ENCODE measurements around the gene DENND2A.
"Not testable (repeated sequence)": the region's sequence is repeated elsewhere in the genome, so short reads cannot be mapped to it uniquely, and the experiment has no call there.

Gene DENND2A

DNA sequence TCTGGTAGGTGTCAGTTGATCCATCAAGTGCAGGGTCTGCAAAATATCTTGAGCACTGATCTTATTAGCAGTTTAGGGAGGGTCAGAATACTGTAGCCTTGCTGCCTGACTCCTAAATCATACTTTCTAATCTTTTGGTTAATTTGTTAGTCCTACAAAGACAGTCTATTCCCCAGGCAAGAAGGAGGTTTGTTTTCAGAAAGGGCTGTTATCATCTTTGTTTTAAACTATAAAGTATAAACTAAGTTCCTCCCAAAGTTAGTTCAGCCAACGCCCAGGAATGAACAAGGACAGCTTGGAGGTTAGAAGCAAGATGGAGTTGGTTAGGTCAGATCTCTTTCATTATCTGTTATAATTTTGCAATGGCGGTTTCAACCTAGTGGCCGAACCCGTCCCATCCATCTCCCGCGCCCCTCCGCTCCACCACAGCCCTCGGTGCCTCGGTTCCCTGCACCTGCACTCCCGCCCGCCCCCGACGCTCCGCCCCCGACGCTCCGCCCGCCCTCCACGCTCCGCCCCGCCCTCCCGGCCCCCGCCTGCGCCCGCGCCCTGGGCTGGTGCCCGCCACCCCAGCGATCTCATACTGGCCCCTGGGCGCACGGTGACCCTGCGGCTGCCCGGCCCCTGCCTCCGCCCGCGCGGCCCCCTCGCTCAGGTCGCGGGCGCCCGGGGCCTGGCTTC, 31.9 kb upstream of the DENND2A start, which contains the start of gene ADCK2:
Gene ADCK2, plus strand, starts transcription at position 564 of the 681 bp plus-strand sequence. CDS start 386 bp downstream, outside the sequence.
- DNase-seq (ENCODE audit: low read depth, low spot score): no peak
- TF ChIP-seq, protein P1, sequence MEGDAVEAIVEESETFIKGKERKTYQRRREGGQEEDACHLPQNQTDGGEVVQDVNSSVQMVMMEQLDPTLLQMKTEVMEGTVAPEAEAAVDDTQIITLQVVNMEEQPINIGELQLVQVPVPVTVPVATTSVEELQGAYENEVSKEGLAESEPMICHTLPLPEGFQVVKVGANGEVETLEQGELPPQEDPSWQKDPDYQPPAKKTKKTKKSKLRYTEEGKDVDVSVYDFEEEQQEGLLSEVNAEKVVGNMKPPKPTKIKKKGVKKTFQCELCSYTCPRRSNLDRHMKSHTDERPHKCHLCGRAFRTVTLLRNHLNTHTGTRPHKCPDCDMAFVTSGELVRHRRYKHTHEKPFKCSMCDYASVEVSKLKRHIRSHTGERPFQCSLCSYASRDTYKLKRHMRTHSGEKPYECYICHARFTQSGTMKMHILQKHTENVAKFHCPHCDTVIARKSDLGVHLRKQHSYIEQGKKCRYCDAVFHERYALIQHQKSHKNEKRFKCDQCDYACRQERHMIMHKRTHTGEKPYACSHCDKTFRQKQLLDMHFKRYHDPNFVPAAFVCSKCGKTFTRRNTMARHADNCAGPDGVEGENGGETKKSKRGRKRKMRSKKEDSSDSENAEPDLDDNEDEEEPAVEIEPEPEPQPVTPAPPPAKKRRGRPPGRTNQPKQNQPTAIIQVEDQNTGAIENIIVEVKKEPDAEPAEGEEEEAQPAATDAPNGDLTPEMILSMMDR (IDR thresholded peaks at IDR 0.05; ENCODE audit: insufficient read depth, low read length, missing control alignments): no peak
- H3K4me3 ChIP-seq (ENCODE audit: low read depth, low read length): peak within 1 kb of the TSS; percentile 71
- POLR2A ChIA-PET: no interaction called here
- CTCF ChIA-PET: interaction anchor here (2.5 to 4.8 kb wide), 3 partner anchors 13 to 341 kb away, joined by 7 to 39 read pairs (median 35); partner anchors contain the start of gene MRPS33

DNA sequence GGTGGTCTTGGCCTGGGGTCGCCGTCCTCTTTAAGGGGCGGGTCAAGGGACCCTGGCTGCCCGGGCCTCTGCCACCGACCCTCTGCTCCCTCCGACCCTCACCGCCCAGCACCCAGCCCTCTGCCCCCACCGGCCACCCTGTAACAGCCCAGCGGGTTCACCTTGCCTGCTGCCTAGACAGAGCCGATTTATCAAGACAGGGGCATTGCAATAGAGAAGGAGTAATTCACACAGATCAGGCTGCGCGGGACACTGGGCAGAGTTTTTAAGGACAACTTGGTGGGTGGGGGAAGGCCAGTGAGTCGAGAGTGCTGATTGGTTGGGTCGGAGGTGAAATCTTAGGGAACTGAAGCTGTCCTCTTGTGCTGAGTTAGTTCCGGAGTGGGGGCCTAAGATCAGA, 31.4 kb upstream of the DENND2A start:
- TF ChIP-seq, protein P1 (IDR thresholded peaks at IDR 0.05; ENCODE audit: insufficient read depth, low read length, missing control alignments): no peak

DNA sequence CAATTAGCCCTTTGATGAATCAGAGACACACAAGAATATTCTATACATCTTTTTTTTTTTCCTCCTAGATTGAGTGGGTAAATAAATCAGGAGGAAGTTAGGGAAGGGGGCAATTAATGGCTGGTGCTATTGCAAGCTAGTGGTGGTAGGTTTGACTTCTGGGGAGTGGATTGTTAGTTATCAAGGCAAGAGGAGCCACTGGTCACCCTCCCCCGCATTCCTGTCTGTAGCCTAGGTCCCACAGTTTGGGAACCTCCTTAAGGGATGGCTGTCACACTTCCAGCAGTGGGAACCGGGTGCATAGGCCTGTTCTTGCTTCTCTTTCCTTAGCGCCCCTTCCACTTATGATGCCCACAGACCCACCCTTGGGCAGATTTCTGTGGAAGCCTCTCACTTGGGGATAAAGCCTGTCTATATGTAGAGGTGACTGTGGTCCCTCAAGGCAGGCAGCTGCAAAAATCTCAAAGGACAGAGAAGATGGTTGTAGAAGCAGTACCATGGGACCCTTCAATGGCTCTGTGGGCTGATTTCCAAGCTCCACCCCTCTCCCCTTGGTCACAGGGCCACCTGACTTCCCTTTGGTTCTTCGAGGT, 29.8 kb upstream of the DENND2A start:
- ChIA-PET CTCF (interaction anchor here (1.0 to 1.7 kb wide), 2 partner anchors 10 to 12 kb away, joined by 3 to 4 read pairs; no protein-coding TSS in a partner anchor), POLR2A (interaction anchor here (0.7 kb wide), 1 partner anchor 1713 kb away, joined by 3 read pairs; no protein-coding TSS in a partner anchor)
- no peak overlapping the region for H3K4me3 ChIP-seq (ENCODE audit: low read depth, low read length)
- TF ChIP-seq, protein P1 (IDR thresholded peaks at IDR 0.05; ENCODE audit: insufficient read depth, low read length, missing control alignments): no peak
- no peak for DNase-seq (ENCODE audit: low read depth, low spot score)

More for the DNA sequence above, 31.4 kb upstream of the DENND2A start:
- CTCF ChIA-PET: no interaction called here
- DNase-seq (ENCODE audit: low read depth, low spot score): no peak
- POLR2A ChIA-PET: no interaction called here
- no peak overlapping the region for H3K4me3 ChIP-seq (ENCODE audit: low read depth, low read length)

DNA sequence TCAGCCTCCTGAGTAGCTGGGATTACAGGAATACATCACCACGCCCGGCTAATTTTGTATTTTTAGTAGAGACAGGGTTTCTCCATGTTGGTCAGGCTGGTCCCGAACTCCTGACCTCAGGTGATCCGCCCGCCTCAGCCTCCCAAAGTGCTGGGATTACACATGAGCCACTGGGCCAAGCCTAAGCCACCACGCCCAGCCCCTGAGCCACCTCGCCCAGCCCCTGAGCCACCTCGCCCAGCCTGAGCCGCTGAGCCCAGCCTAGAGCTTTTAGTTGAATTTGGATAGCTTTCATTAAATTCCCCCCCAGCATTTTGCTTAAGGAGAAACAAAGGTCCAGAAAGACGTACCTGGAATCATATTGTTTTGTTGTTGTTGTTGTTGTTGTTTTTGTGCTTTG, 29.2 kb upstream of the DENND2A start:
- ChIA-PET POLR2A (interaction anchor here (0.7 kb wide), 1 partner anchor 1714 kb away, joined by 3 read pairs; no protein-coding TSS in a partner anchor), CTCF (interaction anchor here (1.0 to 1.7 kb wide), 5 partner anchors 9 to 864 kb away, joined by 3 to 5 read pairs (median 3); no protein-coding TSS in a partner anchor)
- not testable (repeated sequence) for H3K4me3 ChIP-seq (ENCODE audit: low read depth, low read length); DNase-seq (ENCODE audit: low read depth, low spot score)

DNA sequence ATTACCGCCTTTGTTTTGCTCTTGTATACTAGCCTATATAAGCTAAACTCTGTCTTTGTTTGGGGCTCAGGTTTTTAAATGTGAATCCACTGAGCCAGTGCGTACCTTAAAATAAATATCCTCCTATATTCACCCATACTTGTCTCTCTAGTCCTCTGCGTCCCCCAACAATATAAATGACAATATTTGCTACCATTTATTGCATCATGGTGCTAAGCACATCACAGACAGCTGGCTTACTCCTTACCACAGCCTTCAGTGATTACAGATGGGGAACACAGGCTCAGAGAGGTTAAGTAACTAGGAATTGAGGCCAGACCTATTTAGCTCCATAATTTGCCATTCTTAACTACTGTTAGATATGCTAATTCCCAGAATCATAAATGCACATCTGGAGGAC, 28.7 kb upstream of the DENND2A start:
- TF ChIP-seq, protein P1 (IDR thresholded peaks at IDR 0.05; ENCODE audit: insufficient read depth, low read length, missing control alignments): no peak
- no peak overlapping the region for H3K4me3 ChIP-seq (ENCODE audit: low read depth, low read length)
- ChIA-PET CTCF (interaction anchor here (1.0 to 1.7 kb wide), 6 partner anchors 9 to 864 kb away, joined by 3 to 7 read pairs (median 4); no protein-coding TSS in a partner anchor), POLR2A (interaction anchor here (0.7 kb wide), 1 partner anchor 1714 kb away, joined by 3 read pairs; no protein-coding TSS in a partner anchor)
- DNase-seq (ENCODE audit: low read depth, low spot score): no peak

DNA sequence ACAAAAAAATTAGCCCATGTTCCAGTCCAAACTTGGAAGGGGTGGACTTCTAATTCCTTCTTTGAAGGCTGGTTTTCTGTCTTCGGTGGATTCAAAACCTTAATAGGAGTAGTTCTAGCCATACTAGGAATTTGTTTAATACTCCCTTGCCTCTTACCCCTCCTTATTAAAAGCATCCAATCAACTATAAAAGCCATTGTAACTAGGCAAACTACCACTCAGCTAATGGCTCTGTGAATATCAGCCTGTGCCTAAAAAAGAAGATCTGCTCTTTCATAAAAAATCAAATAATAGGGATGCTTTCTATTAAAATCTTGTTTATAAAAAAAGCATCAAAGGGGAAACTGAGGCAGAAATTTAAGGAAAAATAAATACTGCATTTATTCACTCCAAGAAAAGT, 28.0 kb upstream of the DENND2A start:
- H3K4me3 ChIP-seq (ENCODE audit: low read depth, low read length): no peak overlapping the region
- POLR2A ChIA-PET: no interaction called here
- TF ChIP-seq, protein P1 (IDR thresholded peaks at IDR 0.05; ENCODE audit: insufficient read depth, low read length, missing control alignments): no peak
- no peak for DNase-seq (ENCODE audit: low read depth, low spot score)
- CTCF ChIA-PET: interaction anchor here (1.0 to 1.7 kb wide), 5 partner anchors 8 to 865 kb away, joined by 3 to 7 read pairs (median 4); no protein-coding TSS in a partner anchor

Measured in AG04449 (cell line).